Heart right ventricle (tissue), 16 donors: Measurements from ENCODE around the gene TNFRSF4. TPM values are rescaled to one million over a fixed set of nuclear protein-coding genes. Genes with fewer than 3 reads are reported as not detected.

ENCODE experiments used
- ATAC-seq, 8 donors: fragments of 200-7000 bp; cut with Tn5 transposase; one replicate each; pipeline ENCODE4 v1.9.1; 2020; ENCODE audit warnings: mild to moderate bottlenecking in 8 of 8, moderate library complexity in 8 of 8, moderate number of reproducible peaks in 1 of 8
- DNase-seq, 2 donors: peaks; one replicate each; pipeline ENCODE4 v3.0.0-alpha.2; 2020
- H3K27ac ChIP-seq, 10 donors: fragments of 200-600 bp; sonication (generic) in 2 of 10; one replicate each; pipeline versions ENCODE4 v1.5.0 to v1.8.0; 2020 to 2022; ENCODE audit warnings: mild to moderate bottlenecking in 3 of 10
- H3K27me3 ChIP-seq, 7 donors: fragments of 200-600 bp; one replicate each; pipeline ENCODE4 v1.8.0; 2021 to 2022; ENCODE audit warnings: mild to moderate bottlenecking in 2 of 7
- H3K36me3 ChIP-seq, 9 donors: fragments of 200-600 bp; sonication (generic) in 1 of 9; one replicate each; pipeline versions ENCODE4 v1.5.0 to v1.8.0; 2020 to 2022; ENCODE audit warnings: mild to moderate bottlenecking in 2 of 9
- H3K4me1 ChIP-seq, 9 donors: fragments of 200-600 bp; sonication (generic) in 1 of 9; one replicate each; pipeline versions ENCODE4 v1.5.0 to v1.8.0; 2020 to 2022; ENCODE audit warnings: mild to moderate bottlenecking in 4 of 9
- H3K4me3 ChIP-seq, 10 donors: fragments of 200-600 bp; sonication (generic) in 2 of 10; one replicate each; pipeline versions ENCODE4 v1.5.0 to v1.8.0; 2020 to 2022; ENCODE audit warnings: mild to moderate bottlenecking in 7 of 10, moderate library complexity in 2 of 10
- H3K9me3 ChIP-seq, 11 donors: fragments of 200-600 bp in 10 of 11; sonication (generic) in 2 of 11; one replicate each; pipeline versions ENCODE4 v1.5.0 to v1.8.0; 2013 to 2022; ENCODE audit warnings: mild to moderate bottlenecking in 2 of 11, control low read depth in 1 of 11, moderate library complexity in 1 of 11
- CTCF ChIP-seq, 9 donors: fragments of 200-600 bp; sonication (generic) in 2 of 9; IDR thresholded peaks; one replicate each; pipeline versions ENCODE4 v1.5.0 to v1.8.0; 2021 to 2022; ENCODE audit warnings: antibody characterized with exemption in 9 of 9, mild to moderate bottlenecking in 5 of 9, moderate library complexity in 1 of 9
- WGBS, 2 donors: extraction: QIAGEN DNeasy Blood & Tissue Kit; methylation state at CpG; one replicate each; pipeline ENCODE4 v1.1.7; 2013; ENCODE audit warnings: inconsistent platforms in 1 of 2; 5-methylcytosine and 5-hydroxymethylcytosine counted together
- intact Hi-C, 10 donors: fragments of 100-400 bp; cut with DNase I; formaldehyde crosslinking; loops; one replicate each; pipeline versions ENCODE4 v1.11.1 to v1.14.2; 2022
- polyA plus RNA-seq, 2 donors: library from polyadenylated mRNA; stranded (reverse); fragments of 200-250 nt; gene quantifications; one replicate each; pipeline ENCODE4 v1.2.3, GENCODE V29; 2013
- total RNA-seq, 10 donors: library from RNA; stranded (reverse); fragmentation: NEBNext Ultra II Directional in 3 of 10; extraction: Animal tissue kit (Norgen Biotek cat#: 25700) in 3 of 10; gene quantifications; one replicate each; pipeline versions ENCODE4 v1.2.1 to v1.2.4, GENCODE V29; 2021 to 2023
- donor health status: Arrhythmogenic right ventricular cardiomyopathy.
- donor health status: ischemic (EF 13 %, LVEDD 7.1; RV severe dilation, severe dysfunction).
- donor health status: healthy with polysubstance abuse.
- donor health status: DM: no; HTN: yes; CAD: no.
- donor health status: DM: no; HTN: no; CAD: no.
- donor health status: ischemic (EF 25% LVEDD 6.9; RV normal size, moderate dysfunction).
- donor health status: ischemic (EF 25% LVEDD 5.7; RV mildly dilated, moderate dysfunction).
- donor health status: healthy.
- donor health status: DM: yes; HTN: yes; CAD: no.
- donor health status: Ischemic cardiomyopathy.
- donor health status: ischemic (EF 35%, LVEDD 5.7; RV mildly dilated, moderate dysfunction).
- donor health status: nonischemic (EF 11% LVEDD 7.7; RV severe dilation, severe dysfunction).
- donor health status: DM: yes; HTN: yes; CAD: no.
- donor health status: PGD.
- donor health status: ischemic (EF 29% LVEDD 5.4; RV normal size, mild dysfunction).
- donor health status: nonischemic (EF 23%, LVEDD 6.1; RV moderate dilation, normal function).

TNFRSF4 gene
- total and polyA plus RNA-seq, 12 donors: 0.52 to 24.8 (median 5.0) TPM

GRCh38 chr1:1239227-1239613 is 25.3 kb upstream of the TNFRSF4 start:
- H3K4me1 ChIP-seq: peaks cover 0 to 24% (median 11%) of the 10 kb centered on the region in 9 donors
- WGBS, 2 donors: 56 to 61% methylated on average over 15 of the region's 15 CpGs
- H3K27ac ChIP-seq: no peak overlapping the region
- intact Hi-C loops: loop anchor here in 1 of 10 donors (5.0 kb wide), 1 partner anchor 117 kb away; no protein-coding TSS in a partner anchor
- H3K4me3 ChIP-seq: no peak overlapping the region
- peaks cover 6 to 44% (median 41%) of the 10 kb centered on the region in 7 donors for H3K27me3 ChIP-seq
- no peak for TF ChIP-seq CTCF (IDR thresholded peaks at IDR 0.05)
- no peak for DNase-seq
- H3K9me3 ChIP-seq: no peaks in the 10 kb centered on the region
- peaks cover 0 to 8% (median 0%) of the 10 kb centered on the region in 9 donors for H3K36me3 ChIP-seq
- ATAC-seq: no peak

- DNase-seq (no peak), ATAC-seq (no peak)
- no peaks in the 10 kb centered on the region for H3K9me3 ChIP-seq
- H3K4me3 ChIP-seq: no peak overlapping the region
- TF ChIP-seq CTCF (IDR thresholded peaks at IDR 0.05): no peak
- no peak overlapping the region for H3K27ac ChIP-seq
- H3K27me3 ChIP-seq: peaks cover 6 to 44% (median 39%) of the 10 kb centered on the region in 7 donors
- 63 to 68% methylated on average over 19 of the region's 19 CpGs for WGBS, 2 donors
- peaks cover 0 to 27% (median 11%) of the 10 kb centered on the region in 9 donors for H3K4me1 ChIP-seq
- intact Hi-C loops: loop anchor here in 1 of 10 donors (5.0 kb wide), 1 partner anchor 116 kb away; no protein-coding TSS in a partner anchor
- peaks cover 0 to 12% (median 0%) of the 10 kb centered on the region in 9 donors for H3K36me3 ChIP-seq
These were observed 24.8 kb upstream of the TNFRSF4 start for GRCh38 chr1:1238702-1239178.

GRCh38 chr1:1237874-1238701 is 24.1 kb upstream of the TNFRSF4 start:
- ATAC-seq: no peak
- 46 to 51% methylated on average over 48 of the region's 48 CpGs for WGBS, 2 donors
- Histone ChIP-seq H3K9me3 (no peaks in the 10 kb centered on the region), H3K27me3 (peaks cover 6 to 44% (median 38%) of the 10 kb centered on the region in 7 donors), H3K4me3 (no peak overlapping the region), H3K27ac (no peak overlapping the region), H3K4me1 (peaks cover 4 to 34% (median 14%) of the 10 kb centered on the region in 9 donors), H3K36me3 (peaks cover 0 to 12% (median 0%) of the 10 kb centered on the region in 9 donors)
- no peak for DNase-seq
- TF ChIP-seq CTCF (IDR thresholded peaks at IDR 0.05): no peak
- intact Hi-C loops: loop anchor here in 1 of 10 donors (5.0 kb wide), 1 partner anchor 116 kb away; no protein-coding TSS in a partner anchor
